HCT116 (cell line): ENCODE results near the gene SLX9. TPM values are rescaled to one million over a fixed set of nuclear protein-coding genes. Genes with fewer than 3 reads are reported as not detected.

ENCODE experiments used
- ATAC-seq: fragments of 200-7000 bp; cut with Tn5 transposase; 2 replicates; pipeline ENCODE4 v1.9.1; 2020; ENCODE audit warnings: mild to moderate bottlenecking, moderate library complexity
- BruUV-seq: library from RNA; stranded (reverse); fragments of 400-500 nt; replicated peaks from 2 replicates; lab custom pipeline; 2021; lab: Mats Ljungman, UMichigan
- CTCF ChIA-PET: fragments of 300-600 bp; sonication (Branson Sonifier 250); formaldehyde crosslinking; loops from one replicate; lab custom pipeline; 2021; ENCODE audit warnings: antibody characterized with exemption; lab: Charles Lee
- POLR2A ChIA-PET: fragments of 300-600, 350-600 bp; sonication (Branson Sonifier 250); formaldehyde crosslinking; loops from one replicate; lab custom pipeline; 2021; ENCODE audit warnings: antibody characterized with exemption; lab: Charles Lee
- RAD21 ChIA-PET, 2 experiments: fragments of 300-600 bp; sonication (Branson Sonifier 250); formaldehyde crosslinking; loops; one replicate each; lab custom pipeline; 2023; ENCODE audit warnings: low total read pairs in 2 of 2; ENCODE audit not compliant: uncharacterized antibody in 2 of 2, unreplicated experiment in 2 of 2, low non-redundant PET in 1 of 2; lab: Charles Lee
- DNase-seq: peaks from one replicate; pipeline ENCODE4 v3.0.0-alpha.2; 2010; ENCODE audit warnings: low read depth, low spot score
- H2AFZ ChIP-seq: fragments of 200-600 bp; shearing (Covaris generic), sonication (generic); 2 replicates; pipeline ENCODE4 v1.6.1; 2017; ENCODE audit warnings: low read depth, mixed run types, mixed read lengths, antibody characterized with exemption, low read length; ENCODE audit not compliant: poor library complexity, severe bottlenecking
- H3K27ac ChIP-seq: 2 replicates; pipeline ENCODE4 v1.5.1; 2012; ENCODE audit warnings: low read depth, low read length
- H3K27me3 ChIP-seq: fragments of 200-600 bp; sonication (generic); 2 replicates; pipeline ENCODE4 v1.6.1; 2016; ENCODE audit warnings: mixed run types, low read length, mixed read lengths; ENCODE audit not compliant: insufficient read depth
- H3K36me3 ChIP-seq, 2 experiments: fragments of 200-500 bp in 1 of 2; fragments of 200-600 bp in 1 of 2; sonication (Bioruptor generic) in 1 of 2; sonication (generic) in 1 of 2; 2 replicates each; pipeline versions ENCODE4 v1.5.1 to v1.6.1; 2014 to 2016; ENCODE audit warnings: low read length in 2 of 2, inconsistent platforms in 1 of 2, mixed read lengths in 1 of 2, mixed run types in 1 of 2; ENCODE audit not compliant: insufficient read depth in 2 of 2, control insufficient read depth in 1 of 2
- H3K4me1 ChIP-seq, 2 experiments: fragments of 200-600 bp in 1 of 2; sonication (generic) in 1 of 2; 2 replicates each; pipeline versions ENCODE4 v1.5.1 to v1.6.1; 2012 to 2017; ENCODE audit warnings: low read length in 2 of 2, inconsistent platforms in 1 of 2, mild to moderate bottlenecking in 1 of 2, mixed read lengths in 1 of 2, mixed run types in 1 of 2, moderate library complexity in 1 of 2; ENCODE audit not compliant: insufficient read depth in 2 of 2, control insufficient read depth in 1 of 2
- H3K4me2 ChIP-seq: fragments of 200-600 bp; sonication (generic); 2 replicates; pipeline ENCODE4 v1.6.1; 2017; ENCODE audit warnings: mixed run types, low read length, mixed read lengths
- H3K4me3 ChIP-seq, 2 experiments: fragments of 200-600 bp in 1 of 2; sonication (generic) in 1 of 2; replicated peaks in 1 of 2; 2 replicates each; pipeline ENCODE4 v1.5.1; 2011 to 2016; ENCODE audit warnings: low read length in 2 of 2, control low read depth in 1 of 2, low read depth in 1 of 2, mild to moderate bottlenecking in 1 of 2, mixed read lengths in 1 of 2, mixed run types in 1 of 2
- H3K79me2 ChIP-seq: fragments of 200-600 bp; sonication (generic); 2 replicates; pipeline ENCODE4 v1.6.1; 2017; ENCODE audit warnings: mild to moderate bottlenecking, mixed run types, low read length, moderate library complexity, mixed read lengths; ENCODE audit not compliant: insufficient read depth
- H3K9ac ChIP-seq: fragments of 200-600 bp; sonication (generic); 2 replicates; pipeline ENCODE4 v1.6.1; 2016; ENCODE audit warnings: low read length, mixed read lengths
- H3K9me2 ChIP-seq: fragments of 200-600 bp; sonication (generic), shearing (Covaris generic); 2 replicates; pipeline ENCODE4 v1.6.1; 2017; ENCODE audit warnings: mixed run types, mild to moderate bottlenecking, moderate library complexity; ENCODE audit not compliant: insufficient read depth
- H3K9me3 ChIP-seq, 2 experiments: fragments of 200-500 bp in 1 of 2; fragments of 200-600 bp in 1 of 2; sonication (Bioruptor generic) in 1 of 2; sonication (generic) in 1 of 2; 2 replicates each; pipeline ENCODE4 v1.6.1; 2014 to 2017; ENCODE audit warnings: low read length in 2 of 2, mixed read lengths in 2 of 2, inconsistent platforms in 1 of 2, low read depth in 1 of 2, mild to moderate bottlenecking in 1 of 2, mixed run types in 1 of 2, moderate library complexity in 1 of 2; ENCODE audit not compliant: control insufficient read depth in 1 of 2, insufficient read depth in 1 of 2
- H4K20me1 ChIP-seq: fragments of 200-600 bp; sonication (generic), shearing (Covaris generic); 2 replicates; pipeline ENCODE4 v1.6.1; 2017; ENCODE audit warnings: mixed run types, mild to moderate bottlenecking, moderate library complexity; ENCODE audit not compliant: insufficient read depth
- ATF3 ChIP-seq: IDR thresholded peaks from 2 replicates; pipeline ENCODE4 v1.6.1; 2012
- CBX3 ChIP-seq: IDR thresholded peaks from 2 replicates; pipeline ENCODE4 v1.6.1; 2012; ENCODE audit warnings: low read depth
- CEBPB ChIP-seq: IDR thresholded peaks from 2 replicates; pipeline ENCODE4 v1.6.1; 2012; ENCODE audit warnings: low read depth
- CTCF ChIP-seq, 3 experiments: fragments of 200-600 bp in 1 of 3; sonication (generic) in 1 of 3; IDR thresholded peaks in 2 of 3; conservative IDR thresholded peaks in 1 of 3; 2 replicates each; pipeline ENCODE4 v1.5.1; 2012 to 2017; ENCODE audit warnings: low read depth in 2 of 3, low read length in 2 of 3, antibody characterized with exemption in 1 of 3, borderline replicate concordance in 1 of 3, control low read depth in 1 of 3, mild to moderate bottlenecking in 1 of 3, mixed read lengths in 1 of 3, mixed run types in 1 of 3, moderate library complexity in 1 of 3; ENCODE audit not compliant: insufficient read depth in 1 of 3
- ELF1 ChIP-seq: IDR thresholded peaks from 2 replicates; pipeline ENCODE4 v1.6.1; 2012; ENCODE audit warnings: low read depth, borderline replicate concordance
- EZH2 ChIP-seq: fragments of 200-600 bp; sonication (generic); IDR thresholded peaks from 2 replicates; pipeline ENCODE4 v1.6.1; 2017; ENCODE audit warnings: antibody characterized with exemption, mixed run types
- EZH2phosphoT487 ChIP-seq: fragments of 200-600 bp; IDR thresholded peaks from 2 replicates; pipeline ENCODE4 v1.6.1; 2018; ENCODE audit warnings: antibody characterized with exemption, borderline replicate concordance
- JUND ChIP-seq: IDR thresholded peaks from 2 replicates; pipeline ENCODE4 v1.6.1; 2012
- MAX ChIP-seq: IDR thresholded peaks from 2 replicates; pipeline ENCODE4 v1.6.1; 2012
- POLR2A ChIP-seq: IDR thresholded peaks from 2 replicates; pipeline ENCODE4 v1.7.0; 2011; ENCODE audit warnings: borderline replicate concordance; ENCODE audit not compliant: insufficient read depth, insufficient read length; ENCODE audit errors: extremely low read depth
- POLR2AphosphoS5 ChIP-seq: IDR thresholded peaks from 2 replicates; pipeline ENCODE4 v1.6.1; 2011; ENCODE audit warnings: mild to moderate bottlenecking, low read depth, low read length, moderate library complexity
- SIN3A ChIP-seq: IDR thresholded peaks from 2 replicates; pipeline ENCODE4 v1.6.1; 2012; ENCODE audit warnings: low read depth
- SP1 ChIP-seq: IDR thresholded peaks from 2 replicates; pipeline ENCODE4 v1.6.1; 2012; ENCODE audit warnings: low read depth
- SRF ChIP-seq: IDR thresholded peaks from 2 replicates; pipeline ENCODE4 v1.6.1; 2012; ENCODE audit warnings: low read depth
- TCF7L2 ChIP-seq: IDR thresholded peaks from 2 replicates; pipeline ENCODE4 v1.7.0; 2011; ENCODE audit warnings: borderline replicate concordance, inconsistent platforms; ENCODE audit not compliant: insufficient read depth, insufficient read length; ENCODE audit errors: extremely low read depth
- YY1 ChIP-seq: IDR thresholded peaks from 2 replicates; pipeline ENCODE4 v1.6.1; 2011; ENCODE audit warnings: low read length, low read depth, moderate library complexity, mild to moderate bottlenecking; ENCODE audit not compliant: insufficient replicate concordance; ENCODE audit errors: extremely low read depth
- ZBTB33 ChIP-seq: IDR thresholded peaks from 2 replicates; pipeline ENCODE4 v1.6.1; 2011; ENCODE audit warnings: mild to moderate bottlenecking, low read length, moderate library complexity; ENCODE audit not compliant: insufficient replicate concordance; ENCODE audit errors: extremely low read depth
- ZFX ChIP-seq: fragments of 450-650 bp; IDR thresholded peaks from 2 replicates; pipeline ENCODE4 v1.6.1; 2017
- ZNF274 ChIP-seq: fragments of 200-500 bp; sonication (Bioruptor generic); IDR thresholded peaks from 2 replicates; pipeline ENCODE4 v1.6.1; 2014; ENCODE audit warnings: mild to moderate bottlenecking, low read depth, low read length, inconsistent platforms
- intact Hi-C: fragments of 100-400 bp; cut with micrococcal nuclease; formaldehyde crosslinking; loops from 2 replicates; pipeline ENCODE4 v1.10.0; 2022
- total RNA-seq: library from RNA; stranded (reverse); gene quantifications from one replicate; pipeline ENCODE4 v1.2.1, GENCODE V29; 2021; ENCODE audit not compliant: unreplicated experiment

Gene SLX9
- total RNA-seq, 1 experiment from 2014 or later: 61.9 TPM

- Histone ChIP-seq H3K79me2 (no peaks in the 10 kb centered on the region), H3K9ac (no peak overlapping the region), H3K4me2 (no peak overlapping the region), H3K9me3 (no peaks in the 10 kb centered on the region), H3K9me2 (no peaks in the 10 kb centered on the region), H3K36me3 (no peaks in the 10 kb centered on the region), H3K4me1 (peaks cover 2 to 8% of the 10 kb centered on the region in 2 experiments; a peak in 2 of 4 replicates), H4K20me1 (no peaks in the 10 kb centered on the region), H2AFZ (no peak overlapping the region), H3K27ac (no peak overlapping the region), H3K27me3 (peaks cover 17% of the 10 kb centered on the region; the same call in 1 of the 2 replicates), H3K4me3 (no peak overlapping the region)
- TF ChIP-seq POLR2A (no peak), YY1 (no peak), TCF7L2 (no peak), CTCF (IDR thresholded peaks at IDR 0.05 in 2 of 3, conservative IDR thresholded peaks at IDR 0.05 in 1 of 3; ENCODE audit: borderline replicate concordance in 1 of 3, insufficient read depth in 1 of 3, low read depth in 2 of 3, low read length in 2 of 3) (no peak), SIN3A (no peak), CBX3 (no peak), ZBTB33 (no peak), SRF (no peak), EZH2phosphoT487 (no peak), ZFX (no peak), MAX (no peak), CEBPB (no peak), POLR2AphosphoS5 (no peak), EZH2 (no peak), SP1 (no peak), ELF1 (no peak), JUND (no peak), ZNF274 (no peak), ATF3 (no peak)
- no peak for DNase-seq
- no peak for ATAC-seq
- POLR2A ChIA-PET: no interaction called here
- no TSS peak for BruUV-seq
- RAD21 ChIA-PET: no interaction called here
- intact Hi-C loops: no loop called here
- CTCF ChIA-PET: no interaction called here
Measured at GRCh38 chr21:44908908-44909307, 30.9 kb upstream of the SLX9 start.
